Femur (tissue), 1 donor: ENCODE results near the gene SLC6A5.

Experiments used
- DNase-seq: peaks from one replicate; pipeline ENCODE4 v3.0.0-alpha.2; 2017

Gene SLC6A5

GRCh38 chr11:20671856-20672546 is 72.6 kb downstream of the SLC6A5 start:
- DNase-seq = no peak

- DNase-seq = no peak
Observed at GRCh38 chr11:20672575-20672974, 73.2 kb downstream of the SLC6A5 start.

GRCh38 chr11:20676658-20677057 is 77.2 kb downstream of the SLC6A5 start:
- no peak for DNase-seq

GRCh38 chr11:20688761-20689160 is 89.4 kb downstream of the SLC6A5 start:
- DNase-seq = no peak

GRCh38 chr11:20707876-20708275 is 108.5 kb downstream of the SLC6A5 start:
- DNase-seq = no peak
